Anterior cingulate cortex (tissue), 58 donors: ENCODE measurements around the gene LHX4.
"Not testable (repeated sequence)": the region's sequence is repeated elsewhere in the genome, so short reads cannot be mapped to it uniquely, and the experiment has no call there.

ENCODE experiments used
- DNase-seq, 58 donors: peaks; one replicate each; lab custom pipeline; 2025; lab: John Stamatoyannopoulos, UW

Gene LHX4

GRCh38 chr1:180196436-180197003 is 33.5 kb upstream of the LHX4 start:
- DNase-seq, result no peak

GRCh38 chr1:180197231-180197630 is 32.8 kb upstream of the LHX4 start:
- no peak for DNase-seq

GRCh38 chr1:180198196-180198595 is 31.9 kb upstream of the LHX4 start:
- no peak for DNase-seq

GRCh38 chr1:180198611-180199010 is 31.5 kb upstream of the LHX4 start:
- no peak for DNase-seq

- no peak for DNase-seq
Measured at GRCh38 chr1:180199018-180199417, 31.0 kb upstream of the LHX4 start.

GRCh38 chr1:180201451-180202200 is 28.4 kb upstream of the LHX4 start:
- no peak for DNase-seq

GRCh38 chr1:180202588-180202987 is 27.5 kb upstream of the LHX4 start:
- not testable (repeated sequence) for DNase-seq

- DNase-seq, result no peak
Measured at GRCh38 chr1:180204231-180204630, 25.8 kb upstream of the LHX4 start.

- DNase-seq, result no peak
Measured at GRCh38 chr1:180206581-180206980, 23.5 kb upstream of the LHX4 start.

- DNase-seq, result no peak
Measured at GRCh38 chr1:180208264-180208663, 21.8 kb upstream of the LHX4 start.

- no peak for DNase-seq
Measured at GRCh38 chr1:180210008-180210620, 19.9 kb upstream of the LHX4 start.

- DNase-seq, result no peak
Measured at GRCh38 chr1:180211156-180211859, 18.8 kb upstream of the LHX4 start.

- no peak for DNase-seq
Measured at GRCh38 chr1:180211860-180212229, 18.2 kb upstream of the LHX4 start.

GRCh38 chr1:180213401-180214170 is 16.5 kb upstream of the LHX4 start:
- peak in 16 of 58 donors; percentile 3 to 25 (median 10) for DNase-seq

GRCh38 chr1:180215856-180216625 is 14.0 kb upstream of the LHX4 start:
- DNase-seq, result no peak

GRCh38 chr1:180217006-180217405 is 13.1 kb upstream of the LHX4 start:
- no peak for DNase-seq

GRCh38 chr1:180218806-180219765 is 11.0 kb upstream of the LHX4 start:
- DNase-seq, result no peak

- DNase-seq, result no peak
Measured at GRCh38 chr1:180219776-180220175, 10.3 kb upstream of the LHX4 start.

- no peak for DNase-seq
Measured at GRCh38 chr1:180221462-180221861, 8.6 kb upstream of the LHX4 start.
